GM12864 (cell line): ENCODE measurements around the gene HYLS1.

Source experiments
- DNase-seq: peaks from one replicate; pipeline ENCODE4 v3.0.0-alpha.2; 2011; ENCODE audit warnings: low read depth
- H3K4me3 ChIP-seq: 2 replicates; pipeline ENCODE4 v1.5.1; 2011; ENCODE audit warnings: mild to moderate bottlenecking, low read depth, low read length, control low read depth
- CTCF ChIP-seq: IDR thresholded peaks from 2 replicates; pipeline ENCODE4 v1.5.1; 2011; ENCODE audit warnings: low read depth, mild to moderate bottlenecking, moderate library complexity, low read length, control low read depth, inconsistent platforms; ENCODE audit errors: missing control alignments

HYLS1 gene

GRCh38 chr11:125872138-125872491, 15.4 kb upstream of the HYLS1 start:
- DNase-seq, result no peak
- TF ChIP-seq CTCF, result no peak
- H3K4me3 ChIP-seq, result no peak overlapping the region

GRCh38 chr11:125873881-125874555, 13.4 kb upstream of the HYLS1 start:
- H3K4me3 ChIP-seq, result no peak overlapping the region
- no peak for DNase-seq
- no peak for TF ChIP-seq CTCF

- peak; percentile 18 for DNase-seq
- H3K4me3 ChIP-seq, result no peak overlapping the region
- peak; percentile 85 for TF ChIP-seq CTCF
These were observed 12.8 kb upstream of the HYLS1 start for GRCh38 chr11:125874556-125875124.

GRCh38 chr11:125881291-125881690, 6.2 kb upstream of the HYLS1 start:
- TF ChIP-seq CTCF, result no peak
- no peak for DNase-seq
- no peak overlapping the region for H3K4me3 ChIP-seq

- no peak for TF ChIP-seq CTCF
- no peak overlapping the region for H3K4me3 ChIP-seq
- no peak for DNase-seq
These were observed 4.1 kb upstream of the HYLS1 start for GRCh38 chr11:125883375-125883774.

- H3K4me3 ChIP-seq, result peak overlapping the region; percentile 69
- no peak for TF ChIP-seq CTCF
- DNase-seq, result peak; percentile 48
These were observed 483 bp upstream of the HYLS1 start for GRCh38 chr11:125886997-125887372.
